Measurements from ENCODE around the gene HRH1. TPM values are rescaled to one million over a fixed set of nuclear protein-coding genes. Genes with fewer than 3 reads are reported as not detected.

The HRH1 gene
- total RNA-seq, 1 donor = 20.6 TPM

DNA sequence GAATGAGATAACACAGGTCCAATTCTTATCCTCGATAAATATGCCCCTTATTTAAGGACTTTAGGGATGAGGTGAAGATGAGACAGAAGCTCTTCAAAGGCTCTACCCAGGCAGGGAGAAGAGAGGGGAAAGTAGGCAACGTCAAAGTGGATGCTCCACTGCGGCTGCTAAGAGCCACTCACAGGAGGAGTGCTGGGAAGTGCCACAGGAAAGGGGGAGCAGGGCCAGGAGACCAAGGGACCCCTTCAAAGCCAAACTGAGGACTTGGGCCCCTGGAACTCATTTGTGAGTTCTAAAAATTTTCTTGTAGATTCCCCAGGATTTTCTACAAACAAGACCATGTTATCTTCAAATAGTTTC is 70.6 kb downstream of the HRH1 start:
- peak overlapping the region; percentile 31 for H3K4me3 ChIP-seq (ENCODE audit: low read depth, low read length)
- no peak for TF ChIP-seq CTCF (IDR thresholded peaks at IDR 0.05; ENCODE audit: insufficient read depth, low read length)
- DNase-seq (ENCODE audit: low read depth) = no peak

GRCh38 chr3:11226042-11226370 is 71.7 kb downstream of the HRH1 start:
- no peak for DNase-seq (ENCODE audit: low read depth)
- H3K4me3 ChIP-seq (ENCODE audit: low read depth, low read length) = peak overlapping the region; percentile 7
- TF ChIP-seq CTCF (IDR thresholded peaks at IDR 0.05; ENCODE audit: insufficient read depth, low read length) = no peak

DNA sequence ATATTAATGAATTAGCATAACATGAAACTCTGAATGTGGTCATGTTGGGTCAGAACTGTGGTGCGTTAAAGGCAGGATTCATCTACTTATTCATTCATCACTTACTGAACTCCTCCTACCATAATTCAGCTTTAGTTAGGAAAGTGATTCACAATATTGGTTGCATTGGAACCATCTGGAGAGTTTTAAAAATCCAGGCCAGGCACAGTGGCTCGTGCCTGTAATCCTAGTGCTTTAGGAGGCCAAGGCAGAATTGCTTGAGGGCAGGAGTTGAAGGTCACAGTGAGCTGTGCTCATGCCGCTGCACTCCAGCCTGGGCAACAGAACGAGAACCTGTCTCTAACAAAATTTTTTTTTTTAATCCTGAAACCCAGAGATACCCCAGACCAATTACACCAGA is 73.7 kb downstream of the HRH1 start:
- TF ChIP-seq CTCF (IDR thresholded peaks at IDR 0.05; ENCODE audit: insufficient read depth, low read length) = no peak
- no peak overlapping the region for H3K4me3 ChIP-seq (ENCODE audit: low read depth, low read length)
- DNase-seq (ENCODE audit: low read depth) = no peak

GRCh38 chr3:11230125-11230524 is 75.8 kb downstream of the HRH1 start:
- no peak overlapping the region for H3K4me3 ChIP-seq (ENCODE audit: low read depth, low read length)
- DNase-seq (ENCODE audit: low read depth) = peak; percentile 38
- TF ChIP-seq CTCF (IDR thresholded peaks at IDR 0.05; ENCODE audit: insufficient read depth, low read length) = no peak

DNA sequence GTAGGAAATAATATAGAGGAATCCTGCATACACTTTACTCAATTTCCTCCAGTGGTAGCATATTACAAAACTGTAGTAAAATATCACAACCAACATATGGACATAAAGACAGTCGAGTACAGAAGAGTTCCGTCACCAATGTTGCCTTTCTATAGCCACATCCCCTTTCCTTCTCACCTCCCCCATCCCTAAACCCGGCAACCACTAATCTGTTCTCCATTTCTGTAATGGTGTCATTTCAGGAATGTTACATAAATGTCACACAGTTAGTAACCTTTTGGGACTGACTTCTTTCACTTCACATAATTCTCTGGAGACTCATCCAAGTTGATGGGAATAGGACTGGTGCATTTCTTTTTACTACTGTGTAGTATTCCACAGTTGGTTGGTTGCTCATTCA is 76.5 kb downstream of the HRH1 start:
- DNase-seq (ENCODE audit: low read depth) = no peak
- no peak for TF ChIP-seq CTCF (IDR thresholded peaks at IDR 0.05; ENCODE audit: insufficient read depth, low read length)
- no peak overlapping the region for H3K4me3 ChIP-seq (ENCODE audit: low read depth, low read length)

- no peak overlapping the region for H3K4me3 ChIP-seq (ENCODE audit: low read depth, low read length)
- TF ChIP-seq CTCF (IDR thresholded peaks at IDR 0.05; ENCODE audit: insufficient read depth, low read length) = no peak
- no peak for DNase-seq (ENCODE audit: low read depth)
Observed at GRCh38 chr3:11235385-11235784, 81.1 kb downstream of the HRH1 start.

DNA sequence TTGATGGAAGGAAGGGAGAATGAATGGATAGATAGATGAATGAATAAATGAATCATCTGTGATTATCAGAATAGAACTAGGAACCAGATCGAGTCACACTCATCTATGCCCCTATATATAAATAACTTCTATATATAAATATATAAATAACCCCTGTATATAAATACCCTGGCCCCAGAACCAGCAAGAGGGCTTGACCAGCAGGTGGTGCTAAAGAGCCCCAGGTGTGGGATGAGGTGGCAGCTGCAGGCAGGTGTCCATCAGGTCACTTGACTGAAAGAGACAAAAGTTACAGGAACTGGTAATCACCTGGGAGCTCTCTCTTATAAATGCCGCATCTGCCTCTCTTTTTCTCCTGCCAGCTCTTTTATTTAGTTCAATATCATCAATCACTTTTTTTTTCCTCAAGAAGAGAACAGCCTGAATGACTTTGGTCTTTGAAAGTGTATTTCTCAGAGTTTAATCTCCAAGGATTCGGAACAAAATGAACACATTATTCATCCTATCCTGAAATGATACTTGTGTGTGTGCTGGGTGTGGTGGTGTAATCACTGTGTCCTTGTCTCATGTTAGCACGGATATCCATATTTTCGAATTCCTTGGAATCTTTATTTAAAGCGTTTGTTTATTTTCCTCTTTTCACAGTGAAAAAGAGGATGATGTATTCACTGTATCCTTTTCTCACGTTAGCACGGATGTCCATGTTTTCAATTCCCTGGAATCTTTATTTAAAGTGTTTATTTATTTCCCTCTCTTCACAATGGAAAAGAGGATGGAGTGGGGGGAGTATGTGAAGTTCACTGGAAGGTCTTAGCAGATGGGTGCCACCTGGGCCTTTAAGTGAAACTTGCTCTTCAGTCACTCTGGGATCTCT is 82.5 kb downstream of the HRH1 start:
- peak; percentile 73 for DNase-seq (ENCODE audit: low read depth)
- no peak overlapping the region for H3K4me3 ChIP-seq (ENCODE audit: low read depth, low read length)
- peak; percentile 70 for TF ChIP-seq CTCF (IDR thresholded peaks at IDR 0.05; ENCODE audit: insufficient read depth, low read length)

Data from fibroblast of the aortic adventitia (primary cell).